Stimulated activated CD4-positive, alpha-beta T cell treated with anti-CD3 and anti-CD28 coated beads, Interleukin-2, amount 100 ng/mL, for 48 hours (primary cell): ENCODE results near the gene GTSF1L.

Experiments used
- DNase-seq, 2 donors: peaks; one replicate each; pipeline ENCODE4 v3.0.0-alpha.2; 2020

The GTSF1L gene

GRCh38 chr20:43715511-43715910, 11.3 kb downstream of the GTSF1L start:
- DNase-seq, result no peak

DNA sequence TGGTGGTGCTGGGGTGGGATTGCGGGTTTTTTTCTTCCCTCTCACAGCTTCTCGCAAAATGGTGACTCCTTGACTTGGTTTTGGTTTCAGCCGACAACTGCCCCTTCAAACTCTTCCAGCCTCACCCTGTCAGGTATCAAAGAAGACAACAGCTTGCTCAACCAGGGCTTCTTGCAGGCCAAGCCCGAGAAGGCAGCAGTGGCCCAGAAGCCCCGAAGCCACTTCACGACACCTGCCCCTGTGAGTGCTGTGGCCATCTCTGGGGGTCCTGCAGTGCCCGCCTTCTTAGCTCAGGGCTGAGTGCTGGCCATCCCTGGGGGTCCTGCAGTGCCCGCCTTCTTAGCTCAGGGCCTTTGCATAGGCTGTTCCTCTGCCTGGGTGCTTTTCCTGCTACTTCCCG, 11.8 kb downstream of the GTSF1L start:
- no peak for DNase-seq

DNA sequence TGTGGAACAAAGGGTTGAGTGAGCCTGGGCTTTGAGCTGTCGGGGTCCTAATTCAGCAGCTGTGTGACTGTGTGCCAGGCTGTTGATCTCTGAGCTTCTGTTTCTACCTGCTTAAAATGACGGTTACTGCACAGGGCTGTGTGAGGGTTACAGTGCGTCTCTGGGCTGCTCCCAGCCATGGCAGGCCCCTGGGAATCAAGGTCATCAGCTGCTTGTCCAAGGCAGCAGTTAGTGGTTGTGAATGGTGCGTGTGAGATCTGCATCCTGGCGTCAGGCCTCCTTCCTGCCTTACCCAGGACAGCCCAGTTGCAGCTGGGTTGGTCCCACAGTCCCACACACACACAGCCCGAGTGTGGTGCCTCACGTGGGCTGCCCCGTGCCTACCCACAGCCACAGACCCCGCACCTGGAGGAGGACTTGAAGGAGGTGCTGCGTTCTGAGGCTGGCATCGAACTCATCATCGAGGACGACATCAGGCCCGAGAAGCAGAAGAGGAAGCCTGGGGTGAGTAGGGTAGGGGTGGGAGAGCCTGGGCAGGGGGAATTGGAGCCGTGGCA, 15.6 kb downstream of the GTSF1L start:
- no peak for DNase-seq

DNA sequence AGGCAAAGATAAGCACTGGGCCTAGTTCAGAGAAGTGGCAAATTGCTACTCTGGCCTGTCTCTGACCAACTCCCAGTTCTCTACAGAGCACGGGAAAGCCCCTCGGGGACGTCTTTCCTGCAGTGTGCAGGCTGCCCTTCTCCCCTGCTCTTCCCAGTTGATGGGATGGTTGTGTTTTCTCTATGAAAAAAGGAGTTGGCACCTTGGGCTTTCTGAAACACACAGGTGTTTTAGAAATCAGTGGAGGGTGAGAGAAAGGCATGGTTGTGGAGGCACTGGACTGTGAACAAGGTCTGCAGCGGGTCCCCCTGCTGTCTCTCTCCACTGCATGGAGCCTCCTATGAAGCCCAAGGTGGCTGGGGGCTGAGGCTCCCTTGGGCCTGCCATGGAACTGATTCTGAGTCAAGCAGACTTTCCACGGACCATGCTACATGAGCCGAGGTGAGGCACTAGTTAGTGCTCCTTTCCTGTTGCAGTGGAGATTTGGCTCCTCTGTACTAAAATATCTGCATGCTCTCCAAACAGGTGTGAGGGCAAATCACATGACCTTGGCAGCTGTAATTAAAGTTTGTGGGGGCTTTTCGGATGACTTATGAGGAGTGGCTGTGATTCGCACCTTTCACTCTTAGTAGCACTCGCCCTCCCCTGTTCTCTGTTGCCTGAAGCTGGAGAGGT, 16.3 kb downstream of the GTSF1L start:
- no peak for DNase-seq

DNA sequence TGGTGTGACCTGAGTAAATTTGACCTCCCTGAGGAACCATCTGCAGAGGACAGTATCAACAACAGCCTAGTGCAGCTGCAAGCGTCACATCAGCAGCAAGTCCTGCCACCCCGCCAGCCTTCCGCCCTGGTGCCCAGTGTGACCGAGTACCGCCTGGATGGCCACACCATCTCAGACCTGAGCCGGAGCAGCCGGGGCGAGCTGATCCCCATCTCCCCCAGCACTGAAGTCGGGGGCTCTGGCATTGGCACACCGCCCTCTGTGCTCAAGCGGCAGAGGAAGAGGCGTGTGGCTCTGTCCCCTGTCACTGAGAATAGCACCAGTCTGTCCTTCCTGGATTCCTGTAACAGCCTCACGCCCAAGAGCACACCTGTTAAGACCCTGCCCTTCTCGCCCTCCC, 24.3 kb downstream of the GTSF1L start:
- no peak for DNase-seq

GRCh38 chr20:43700627-43701026, 26.2 kb downstream of the GTSF1L start:
- DNase-seq, result no peak

DNA sequence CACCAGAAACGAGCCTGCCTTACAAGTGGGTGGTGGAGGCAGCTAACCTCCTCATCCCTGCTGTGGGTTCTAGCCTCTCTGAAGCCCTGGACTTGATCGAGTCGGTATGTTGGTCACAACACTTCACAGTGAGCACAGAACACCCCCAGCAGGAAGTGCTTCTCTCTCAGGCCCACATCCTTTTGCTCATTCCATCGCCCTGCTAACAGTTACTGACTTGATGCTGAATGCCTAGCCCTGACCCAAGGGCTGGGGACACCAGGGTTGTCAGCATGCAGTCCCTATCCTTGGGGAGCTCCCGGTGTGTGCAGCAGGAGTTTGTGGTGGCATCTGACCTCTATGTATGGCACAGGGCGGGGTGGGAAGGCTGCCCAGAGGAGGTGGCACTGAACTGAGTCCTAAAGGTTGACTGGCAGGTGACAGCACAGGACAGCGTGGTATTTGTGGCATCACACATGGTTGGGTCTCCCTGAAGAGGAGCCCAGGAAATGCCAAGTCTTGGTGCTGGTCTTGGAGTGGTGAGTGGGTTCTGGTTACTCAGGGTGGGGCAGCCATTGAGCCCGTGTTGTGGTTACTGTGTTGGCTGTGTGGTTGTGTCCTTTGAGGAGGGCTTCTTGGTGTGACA, 26.7 kb downstream of the GTSF1L start:
- no peak for DNase-seq

GRCh38 chr20:43695571-43695970, 31.2 kb downstream of the GTSF1L start:
- no peak for DNase-seq

DNA sequence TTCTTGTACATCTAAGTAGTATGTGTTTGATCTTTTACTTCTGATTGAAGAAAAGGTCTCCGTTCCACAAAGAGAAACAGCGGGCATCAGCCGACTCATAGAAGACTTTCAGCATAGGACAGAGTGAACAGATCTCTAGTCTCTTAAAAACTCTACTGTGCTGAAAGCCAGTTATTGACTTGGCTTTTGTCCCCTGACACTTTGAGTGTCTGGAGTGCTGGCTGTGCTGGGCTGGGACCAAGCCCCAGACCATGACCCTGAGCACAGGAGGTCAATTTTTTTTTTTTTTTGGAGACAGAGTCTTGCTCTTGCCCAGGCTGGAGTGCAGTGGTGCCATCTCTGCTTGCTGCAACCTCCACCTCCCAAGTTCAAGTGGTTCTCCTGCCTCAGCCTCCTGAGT, 32.0 kb downstream of the GTSF1L start:
- DNase-seq, result no peak

- peak; percentile 56 to 66 for DNase-seq
Measured at GRCh38 chr20:43691928-43692524, 34.8 kb downstream of the GTSF1L start.

DNA sequence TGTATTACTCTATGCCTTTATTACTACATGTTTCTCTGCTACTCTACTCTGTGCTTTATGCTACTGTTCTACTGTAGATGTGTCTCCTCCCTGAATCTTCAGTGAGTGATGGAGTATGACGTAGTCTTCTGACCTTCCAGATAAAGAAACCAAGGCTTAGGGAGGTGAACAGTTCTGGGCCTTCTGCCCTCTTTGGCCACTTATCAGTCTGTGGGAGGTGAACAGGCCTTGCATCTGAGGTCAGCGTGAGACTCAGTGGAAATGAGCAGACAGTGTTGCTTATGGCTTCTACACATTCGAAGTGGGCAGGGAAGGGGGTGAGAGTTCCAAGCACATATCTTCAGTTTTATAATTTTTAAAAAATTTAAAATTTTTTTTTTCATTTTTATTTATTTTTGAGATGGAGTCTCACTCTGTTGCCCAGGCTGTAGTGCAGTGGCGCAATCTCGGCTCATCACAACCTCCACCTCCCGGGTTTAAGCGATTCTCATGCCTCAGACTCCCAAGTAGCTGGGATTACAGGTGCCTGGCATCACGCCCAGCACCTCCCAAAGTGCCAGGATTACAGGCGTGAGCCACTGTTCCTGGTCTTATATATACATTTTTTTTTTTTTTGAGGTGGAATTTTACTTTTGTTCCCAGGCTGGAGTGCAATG, 35.7 kb downstream of the GTSF1L start:
- DNase-seq, result no peak

- DNase-seq, result no peak
Measured at GRCh38 chr20:43689165-43689564, 37.6 kb downstream of the GTSF1L start.

GRCh38 chr20:43686820-43687219, 40.0 kb downstream of the GTSF1L start:
- DNase-seq, result no peak

DNA sequence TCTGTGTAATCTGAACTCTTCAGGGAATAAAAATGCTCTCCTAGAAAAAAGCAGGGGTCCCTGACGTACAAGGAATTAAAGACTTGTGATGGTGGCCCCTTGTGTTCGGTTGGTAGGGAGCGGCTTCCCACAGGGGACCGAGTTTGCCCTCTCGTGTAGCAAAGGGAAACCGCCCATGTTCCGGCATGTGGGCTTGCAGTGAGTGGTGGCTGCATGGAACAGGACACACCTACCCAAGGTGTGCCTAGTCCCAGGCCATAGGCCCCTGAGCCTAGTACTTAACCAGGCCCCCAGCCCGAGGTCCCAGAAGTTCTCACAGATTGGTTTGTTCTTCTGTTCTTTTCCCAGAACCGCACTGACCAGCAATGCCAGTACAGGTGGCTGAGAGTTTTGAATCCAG, 44.4 kb downstream of the GTSF1L start:
- no peak for DNase-seq

- DNase-seq, result no peak
Measured at GRCh38 chr20:43681991-43682410, 44.8 kb downstream of the GTSF1L start.

- DNase-seq, result no peak
Measured at GRCh38 chr20:43681468-43681942, 45.3 kb downstream of the GTSF1L start.

- no peak for DNase-seq
Measured at GRCh38 chr20:43680981-43681380, 45.8 kb downstream of the GTSF1L start.

DNA sequence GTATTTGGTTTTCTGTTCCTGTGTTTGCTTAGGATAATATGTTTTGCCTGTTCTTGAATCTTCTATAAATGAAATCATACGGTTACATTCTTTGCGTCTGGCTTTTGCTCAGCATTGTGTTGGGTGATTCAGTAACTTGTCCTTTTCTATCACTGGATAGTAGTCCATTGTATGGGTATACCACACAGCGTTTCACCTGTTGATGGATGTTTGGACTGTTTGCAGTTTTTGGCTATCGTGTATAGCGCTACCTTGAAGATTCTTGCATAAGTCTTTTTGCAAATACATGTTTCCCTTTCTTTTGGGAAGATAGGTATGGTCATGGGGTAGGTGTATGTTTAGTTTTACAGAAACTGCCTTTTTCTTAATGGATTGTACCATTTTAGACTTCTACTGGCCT, 50.4 kb downstream of the GTSF1L start:
- no peak for DNase-seq
